ENCODE measurements around the gene NCOA3. TPM values are rescaled to one million over a fixed set of nuclear protein-coding genes. Genes with fewer than 3 reads are reported as not detected.
A peak's percentile ranks its signal among the peaks of the same experiment; 100 is the strongest.

The NCOA3 gene
- total RNA-seq, 2 experiments from 2014 or later = 66.2 to 73.7 TPM

DNA sequence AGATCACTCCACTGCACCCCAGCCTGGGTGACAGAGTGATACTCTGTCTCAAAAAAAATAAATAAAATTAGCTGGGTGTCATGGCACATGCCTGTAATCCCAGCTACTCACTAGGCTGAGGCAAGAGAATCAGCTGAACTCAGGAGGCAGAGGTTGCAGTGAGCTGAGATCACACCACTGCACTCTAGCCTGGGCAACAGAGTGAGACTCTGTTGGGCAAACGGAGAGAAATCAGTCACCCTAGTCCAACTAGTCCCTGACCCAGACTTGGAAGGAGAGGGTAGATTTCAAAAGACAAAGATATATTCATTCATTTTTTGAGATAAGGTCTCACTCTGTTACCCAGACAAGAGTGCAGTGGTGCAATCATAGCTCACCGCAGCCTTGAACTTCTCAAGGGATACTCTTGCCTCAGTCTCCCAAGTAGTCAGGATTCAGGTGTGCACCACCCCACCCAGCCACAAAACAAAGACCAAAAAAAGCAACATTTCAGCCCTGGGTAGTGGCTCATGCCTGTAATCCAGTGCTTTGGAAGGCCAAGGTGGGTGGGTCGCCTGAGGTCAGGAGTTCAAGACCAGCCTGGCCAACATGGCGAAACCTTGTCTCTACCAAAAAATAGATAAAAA lies 26.2 kb upstream of the NCOA3 start:
- intact Hi-C loops (cut with micrococcal nuclease) = no loop called here
- Mint-ChIP-seq H3K4me1 (ENCODE audit: low read depth) (peaks cover 29% of the 10 kb centered on the region), H3K4me3 (no peak overlapping the region), H3K9me3 (no peaks in the 10 kb centered on the region), H3K27ac (no peak overlapping the region), H3K36me3 (ENCODE audit: low read depth) (no peaks in the 10 kb centered on the region), H3K27me3 (no peaks in the 10 kb centered on the region)
- POLR2A ChIA-PET = no interaction called here
- TF ChIP-seq CTCF (IDR thresholded peaks at IDR 0.05) = no peak
- DNase-seq (no peak), ATAC-seq (no peak)
- CTCF ChIA-PET = interaction anchor here (1.2 kb wide), 1 partner anchor 13 kb away, joined by 4 read pairs; no protein-coding TSS in a partner anchor

DNA sequence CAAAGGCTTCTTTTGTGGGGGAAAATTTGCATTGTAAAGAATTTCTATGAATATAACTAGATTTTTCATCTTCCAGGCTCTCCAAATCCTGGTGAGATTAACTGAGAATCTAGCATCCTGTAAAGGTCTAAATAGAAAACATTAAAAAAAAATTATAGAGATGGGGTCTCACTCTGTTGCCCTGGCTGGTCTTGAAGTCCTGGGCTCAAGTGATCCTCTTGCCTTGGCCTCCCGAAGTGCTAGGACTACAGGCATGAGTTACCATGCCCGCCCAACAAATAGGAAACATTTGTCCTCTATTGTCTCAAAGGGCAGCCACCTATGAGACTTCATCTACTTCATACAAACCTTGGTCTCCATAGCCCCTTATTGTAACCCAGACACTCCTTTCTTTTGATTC lies 25.2 kb upstream of the NCOA3 start:
- TF ChIP-seq CTCF (IDR thresholded peaks at IDR 0.05) = no peak
- H3K27me3 Mint-ChIP-seq = no peaks in the 10 kb centered on the region
- H3K27ac Mint-ChIP-seq = no peak overlapping the region
- intact Hi-C loops (cut with micrococcal nuclease) = no loop called here
- peaks cover 29% of the 10 kb centered on the region for H3K4me1 Mint-ChIP-seq (ENCODE audit: low read depth)
- ChIA-PET CTCF (no interaction called here), POLR2A (interaction anchor here (0.7 kb wide), 1 partner anchor 128 kb away, joined by 3 read pairs; no protein-coding TSS in a partner anchor)
- DNase-seq (no peak), ATAC-seq (no peak)
- H3K9me3 Mint-ChIP-seq = no peaks in the 10 kb centered on the region
- H3K36me3 Mint-ChIP-seq (ENCODE audit: low read depth) = no peaks in the 10 kb centered on the region
- H3K4me3 Mint-ChIP-seq = no peak overlapping the region

GRCh38 chr20:47479093-47479492 lies 22.6 kb upstream of the NCOA3 start:
- peaks cover 17% of the 10 kb centered on the region for H3K4me1 Mint-ChIP-seq (ENCODE audit: low read depth)
- intact Hi-C loops (cut with micrococcal nuclease) = no loop called here
- no peak for ATAC-seq
- no peaks in the 10 kb centered on the region for H3K27me3 Mint-ChIP-seq
- CTCF ChIA-PET = interaction anchor here (1.0 kb wide), 1 partner anchor 95 kb away, joined by 3 read pairs; no protein-coding TSS in a partner anchor
- no peak overlapping the region for H3K4me3 Mint-ChIP-seq
- no peak overlapping the region for H3K27ac Mint-ChIP-seq
- H3K36me3 Mint-ChIP-seq (ENCODE audit: low read depth) = no peaks in the 10 kb centered on the region
- H3K9me3 Mint-ChIP-seq = no peaks in the 10 kb centered on the region
- no peak for DNase-seq
- TF ChIP-seq CTCF (IDR thresholded peaks at IDR 0.05) = no peak
- POLR2A ChIA-PET = no interaction called here

- ChIA-PET CTCF (no interaction called here), POLR2A (interaction anchor here (0.8 kb wide), 1 partner anchor 25 kb away, joined by 3 read pairs; no protein-coding TSS in a partner anchor)
- intact Hi-C loops (cut with micrococcal nuclease) = no loop called here
- TF ChIP-seq CTCF (IDR thresholded peaks at IDR 0.05) = no peak
- ATAC-seq = no peak
- Mint-ChIP-seq H3K4me3 (no peak overlapping the region), H3K27ac (peak overlapping the region; percentile 37), H3K36me3 (ENCODE audit: low read depth) (no peaks in the 10 kb centered on the region), H3K9me3 (no peaks in the 10 kb centered on the region), H3K4me1 (ENCODE audit: low read depth) (peaks cover 16% of the 10 kb centered on the region), H3K27me3 (no peaks in the 10 kb centered on the region)
- DNase-seq = no peak
These were observed 22.2 kb upstream of the NCOA3 start for GRCh38 chr20:47479506-47479905.

DNA sequence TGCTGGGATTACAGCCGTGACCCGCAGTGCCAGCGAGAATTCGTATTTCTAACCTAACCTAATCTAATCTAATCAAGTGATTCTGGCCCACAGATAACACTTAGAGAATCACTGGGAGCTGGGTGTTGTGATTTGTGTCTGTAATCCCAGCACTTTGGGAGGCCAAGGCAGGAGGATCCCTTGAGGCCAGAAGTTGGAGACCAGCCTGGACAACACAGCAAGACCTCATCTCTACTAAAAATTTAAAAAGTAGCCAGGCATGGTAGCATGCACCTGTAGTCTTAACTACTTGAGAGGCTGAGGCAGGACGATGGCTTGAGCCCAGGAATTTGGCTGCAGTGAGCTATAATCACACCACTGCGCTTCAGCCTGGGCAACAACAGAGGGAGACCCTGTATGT lies 21.4 kb upstream of the NCOA3 start:
- CTCF ChIA-PET = interaction anchor here (1.1 kb wide), 1 partner anchor 96 kb away, joined by 3 read pairs; no protein-coding TSS in a partner anchor
- no peak for TF ChIP-seq CTCF (IDR thresholded peaks at IDR 0.05)
- intact Hi-C loops (cut with micrococcal nuclease) = no loop called here
- Mint-ChIP-seq H3K4me3 (no peak overlapping the region), H3K4me1 (ENCODE audit: low read depth) (peaks cover 24% of the 10 kb centered on the region), H3K27ac (no peak overlapping the region), H3K27me3 (no peaks in the 10 kb centered on the region), H3K9me3 (no peaks in the 10 kb centered on the region), H3K36me3 (ENCODE audit: low read depth) (no peaks in the 10 kb centered on the region)
- DNase-seq (no peak), ATAC-seq (no peak)
- POLR2A ChIA-PET = interaction anchor here (0.8 kb wide), 1 partner anchor 26 kb away, joined by 3 read pairs; no protein-coding TSS in a partner anchor

All from activated CD8-positive, alpha-beta T cell treated with anti-CD3 and anti-CD28 coated beads for 36 hours (primary cell).